Colonic mucosa (tissue), 4 donors: Measurements from ENCODE around the gene TMEM263. TPM values are rescaled to one million over a fixed set of nuclear protein-coding genes. Genes with fewer than 3 reads are reported as not detected.
"Not testable (repeated sequence)": the region's sequence is repeated elsewhere in the genome, so short reads cannot be mapped to it uniquely, and the experiment has no call there.

Experiments used
- DNase-seq: peaks from one replicate; pipeline ENCODE4 v3.0.0-alpha.2; 2020
- H3K27ac ChIP-seq: fragments of 200-600 bp; one replicate; pipeline ENCODE4 v1.8.0; 2021
- H3K27me3 ChIP-seq: fragments of 200-600 bp; one replicate; pipeline ENCODE4 v1.8.0; 2021
- H3K36me3 ChIP-seq: fragments of 200-600 bp; one replicate; pipeline ENCODE4 v1.8.0; 2021
- H3K4me1 ChIP-seq: fragments of 200-600 bp; one replicate; pipeline ENCODE4 v1.8.0; 2021; ENCODE audit warnings: mild to moderate bottlenecking
- H3K4me3 ChIP-seq: fragments of 200-600 bp; one replicate; pipeline ENCODE4 v1.8.0; 2021
- H3K9ac ChIP-seq, 2 donors: one replicate each; pipeline ENCODE4 v1.7.0; 2013; ENCODE audit warnings: control low read depth in 2 of 2, low read depth in 2 of 2, low read length in 2 of 2
- H3K9me3 ChIP-seq: fragments of 200-600 bp; one replicate; pipeline ENCODE4 v1.8.0; 2021
- intact Hi-C: fragments of 100-400 bp; cut with DNase I; formaldehyde crosslinking; loops from one replicate; pipeline ENCODE4 v1.14.1; 2022
- total RNA-seq, 2 donors: library from RNA; stranded (reverse); fragmentation: NEBNext Ultra II Directional in 1 of 2; extraction: Animal tissue kit (Norgen Biotek cat#: 25700) in 1 of 2; gene quantifications; one replicate each; pipeline ENCODE4 v1.2.1, GENCODE V29; 2021
- TF ChIP-seq, protein P1 (sequence below): fragments of 200-600 bp; IDR thresholded peaks from one replicate; pipeline ENCODE4 v1.8.0; 2022; ENCODE audit warnings: antibody characterized with exemption, mild to moderate bottlenecking
- donor health status: healthy.
- donor health status: DM: no; HTN: no; CAD: no.
- donor health status: DM: no; HTN: no; CAD: no.

The TMEM263 gene
- total RNA-seq, 2 donors from 2014 or later, result 29.6 to 41.9 TPM

DNA sequence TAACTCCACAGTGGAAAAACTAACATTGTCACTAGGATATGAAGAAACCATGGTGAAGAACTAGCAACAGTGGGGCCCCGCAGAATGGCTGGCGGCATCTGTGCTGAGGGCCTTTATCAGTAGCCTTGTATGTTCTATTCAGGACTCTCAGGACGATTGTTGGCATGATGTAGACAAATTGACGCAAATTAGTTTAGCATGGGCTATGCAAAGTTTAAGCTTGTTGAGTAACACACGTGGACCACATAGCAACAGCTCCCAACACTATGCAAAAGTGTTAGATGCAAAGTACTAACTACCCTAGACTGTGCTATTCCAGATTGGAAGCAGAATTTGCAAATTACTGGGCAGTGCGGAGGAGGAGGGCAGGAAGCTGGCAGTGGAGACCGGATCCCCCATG lies 38.2 kb upstream of the TMEM263 start:
- no peaks in the 10 kb centered on the region for H3K36me3 ChIP-seq
- DNase-seq, result no peak
- H3K27me3 ChIP-seq, result no peaks in the 10 kb centered on the region
- no peaks in the 10 kb centered on the region for H3K9me3 ChIP-seq
- TF ChIP-seq, protein P1, sequence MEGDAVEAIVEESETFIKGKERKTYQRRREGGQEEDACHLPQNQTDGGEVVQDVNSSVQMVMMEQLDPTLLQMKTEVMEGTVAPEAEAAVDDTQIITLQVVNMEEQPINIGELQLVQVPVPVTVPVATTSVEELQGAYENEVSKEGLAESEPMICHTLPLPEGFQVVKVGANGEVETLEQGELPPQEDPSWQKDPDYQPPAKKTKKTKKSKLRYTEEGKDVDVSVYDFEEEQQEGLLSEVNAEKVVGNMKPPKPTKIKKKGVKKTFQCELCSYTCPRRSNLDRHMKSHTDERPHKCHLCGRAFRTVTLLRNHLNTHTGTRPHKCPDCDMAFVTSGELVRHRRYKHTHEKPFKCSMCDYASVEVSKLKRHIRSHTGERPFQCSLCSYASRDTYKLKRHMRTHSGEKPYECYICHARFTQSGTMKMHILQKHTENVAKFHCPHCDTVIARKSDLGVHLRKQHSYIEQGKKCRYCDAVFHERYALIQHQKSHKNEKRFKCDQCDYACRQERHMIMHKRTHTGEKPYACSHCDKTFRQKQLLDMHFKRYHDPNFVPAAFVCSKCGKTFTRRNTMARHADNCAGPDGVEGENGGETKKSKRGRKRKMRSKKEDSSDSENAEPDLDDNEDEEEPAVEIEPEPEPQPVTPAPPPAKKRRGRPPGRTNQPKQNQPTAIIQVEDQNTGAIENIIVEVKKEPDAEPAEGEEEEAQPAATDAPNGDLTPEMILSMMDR, result no peak
- no peak overlapping the region for H3K4me3 ChIP-seq
- H3K9ac ChIP-seq, result no peak overlapping the region
- H3K4me1 ChIP-seq, result no peaks in the 10 kb centered on the region
- intact Hi-C loops, result loop anchor here (10.0 kb wide), 1 partner anchor 73 kb away; no protein-coding TSS in a partner anchor
- no peak overlapping the region for H3K27ac ChIP-seq

DNA sequence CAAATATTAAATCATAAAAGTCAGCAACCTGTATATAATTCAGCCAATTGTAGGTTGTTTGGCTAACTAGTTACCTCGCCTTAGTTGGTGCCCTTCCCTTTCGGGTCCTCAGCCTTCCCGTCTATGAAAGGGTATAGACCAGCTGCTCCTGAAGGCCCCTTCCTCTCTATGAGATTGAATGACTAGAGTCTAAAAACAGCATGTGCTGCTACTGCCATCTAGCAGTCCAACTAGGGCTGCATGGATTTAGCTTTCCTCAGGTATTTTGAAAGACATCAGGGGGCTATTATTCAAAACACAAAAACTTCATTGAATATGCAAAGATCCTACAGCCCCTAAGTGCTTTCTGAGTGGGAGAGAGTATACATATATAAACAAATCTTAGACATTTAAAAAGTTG lies 37.0 kb upstream of the TMEM263 start:
- Histone ChIP-seq H3K9ac (no peak overlapping the region), H3K36me3 (no peaks in the 10 kb centered on the region), H3K27me3 (no peaks in the 10 kb centered on the region), H3K4me1 (no peaks in the 10 kb centered on the region), H3K27ac (no peak overlapping the region), H3K4me3 (no peak overlapping the region), H3K9me3 (no peaks in the 10 kb centered on the region)
- TF ChIP-seq, protein P1, result peak; percentile 40
- no peak for DNase-seq
- intact Hi-C loops, result loop anchor here (2.0 to 10.0 kb wide), 2 partner anchors 74 to 530 kb away; no protein-coding TSS in a partner anchor

DNA sequence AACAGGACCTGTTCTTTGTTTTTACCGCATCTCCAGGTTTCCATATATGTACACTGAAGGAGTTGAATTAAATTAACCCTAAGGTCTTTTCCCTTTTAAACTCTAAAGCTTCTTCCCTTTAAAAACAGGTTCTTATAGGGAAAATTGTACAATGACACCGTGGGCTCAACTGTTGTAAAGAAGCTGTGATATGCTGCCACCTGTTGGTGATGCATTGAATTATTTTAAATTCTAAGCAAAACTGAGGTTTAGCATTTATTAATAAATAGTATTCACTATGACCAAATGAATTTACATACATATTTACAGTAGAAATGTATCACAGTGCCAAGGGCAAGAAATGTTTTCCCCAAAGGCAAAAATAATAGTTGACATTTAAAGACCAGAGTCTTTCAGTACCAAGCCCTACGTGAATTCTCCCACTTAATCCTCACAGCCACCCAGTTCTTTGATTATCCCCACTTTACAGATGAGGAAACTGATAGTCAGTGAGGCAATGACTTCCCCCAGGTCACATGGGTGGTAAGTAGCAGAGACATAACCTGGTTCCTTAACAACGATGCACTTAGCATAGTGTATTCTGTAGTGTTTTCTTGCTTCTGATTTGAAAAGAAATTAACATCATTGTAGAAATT lies 35.7 kb upstream of the TMEM263 start:
- intact Hi-C loops, result loop anchor here (2.0 to 10.0 kb wide), 3 partner anchors 75 to 531 kb away; no protein-coding TSS in a partner anchor
- DNase-seq, result no peak

DNA sequence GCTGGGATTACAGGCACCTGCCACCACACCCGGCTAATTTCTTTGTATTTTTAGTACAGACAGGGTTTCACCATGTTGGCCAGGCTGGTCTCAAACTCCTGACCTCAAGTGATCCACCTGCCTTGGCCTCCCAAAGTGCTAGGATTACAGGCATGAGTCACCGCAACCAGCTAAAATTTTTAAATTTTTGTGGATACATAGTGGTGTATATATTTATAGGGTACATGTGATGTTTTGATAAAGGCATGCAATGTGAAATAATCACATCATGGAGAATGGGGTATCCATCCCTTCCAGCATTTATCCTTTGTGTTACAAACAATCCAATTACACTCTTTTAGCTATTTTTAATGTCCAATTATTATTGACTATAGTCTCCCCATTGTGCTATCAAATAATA lies 33.7 kb upstream of the TMEM263 start:
- H3K4me3 ChIP-seq, DNase-seq, H3K9me3 ChIP-seq, H3K27ac ChIP-seq, H3K4me1 ChIP-seq, H3K36me3 ChIP-seq, H3K9ac ChIP-seq, H3K27me3 ChIP-seq: not testable (repeated sequence)
- intact Hi-C loops, result loop anchor here (5.0 kb wide), 1 partner anchor 240 kb away; no protein-coding TSS in a partner anchor

More for the DNA sequence above, 35.7 kb upstream of the TMEM263 start:
- Histone ChIP-seq H3K4me3 (no peak overlapping the region), H3K4me1 (no peaks in the 10 kb centered on the region), H3K27me3 (no peaks in the 10 kb centered on the region), H3K9me3 (no peaks in the 10 kb centered on the region), H3K27ac (no peak overlapping the region), H3K36me3 (no peaks in the 10 kb centered on the region), H3K9ac (no peak overlapping the region)
- TF ChIP-seq, protein P1, result peak; percentile 73

DNA sequence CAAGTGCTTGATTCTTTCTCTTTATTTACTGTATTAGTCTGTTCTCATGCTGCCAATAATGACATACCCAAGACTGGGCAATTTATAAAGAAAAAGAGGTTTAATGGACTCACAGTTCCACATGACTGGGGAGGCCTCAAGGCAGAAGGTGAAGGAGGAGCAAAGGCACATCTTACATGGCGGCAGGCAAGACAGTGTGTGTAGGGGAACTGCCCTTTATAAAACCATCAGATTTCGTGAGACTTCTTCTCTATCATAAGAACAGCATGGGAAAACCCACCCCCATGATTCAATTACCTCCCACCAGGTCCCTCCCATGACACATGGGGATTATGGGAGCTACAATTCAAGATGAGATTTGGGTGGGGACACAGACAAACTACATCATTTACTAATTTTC lies 32.1 kb upstream of the TMEM263 start:
- not testable (repeated sequence) for H3K9ac ChIP-seq, H3K27ac ChIP-seq, H3K4me1 ChIP-seq, H3K9me3 ChIP-seq, H3K36me3 ChIP-seq, DNase-seq, H3K27me3 ChIP-seq, H3K4me3 ChIP-seq
- intact Hi-C loops, result loop anchor here (5.0 kb wide), 1 partner anchor 241 kb away; no protein-coding TSS in a partner anchor

DNA sequence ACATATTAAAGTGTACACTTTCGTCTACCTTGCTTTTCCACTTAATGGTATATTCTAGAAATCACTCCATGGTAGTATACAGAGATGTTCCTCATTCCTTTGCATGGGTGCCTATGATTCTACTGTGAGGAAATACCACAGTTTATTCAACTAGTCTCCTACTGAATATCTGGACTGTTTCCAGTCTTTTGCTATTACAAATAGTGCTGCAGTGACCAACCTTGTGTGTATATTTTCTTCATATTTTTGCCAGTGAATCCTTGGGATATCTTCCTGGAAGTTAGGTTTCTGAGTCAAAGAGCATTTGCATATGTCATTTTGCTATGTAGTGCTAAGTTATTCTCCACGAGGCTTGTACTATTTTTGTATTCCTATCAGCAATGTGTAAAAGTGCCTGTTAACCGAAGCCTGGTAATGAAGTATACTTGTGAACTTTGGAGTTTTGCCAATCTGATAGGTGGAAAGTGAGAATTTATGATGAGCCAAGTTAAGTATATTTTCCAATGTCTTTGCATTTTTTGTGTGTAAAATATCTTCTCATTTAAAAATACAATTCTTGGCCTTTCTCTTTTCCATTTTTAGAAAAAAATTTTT lies 31.3 kb upstream of the TMEM263 start:
- Histone ChIP-seq H3K27me3 (no peaks in the 10 kb centered on the region), H3K27ac (no peak overlapping the region), H3K4me1 (no peaks in the 10 kb centered on the region), H3K9me3 (no peaks in the 10 kb centered on the region), H3K36me3 (no peaks in the 10 kb centered on the region), H3K9ac (no peak overlapping the region), H3K4me3 (no peak overlapping the region)
- intact Hi-C loops, result loop anchor here (5.0 kb wide), 1 partner anchor 242 kb away; no protein-coding TSS in a partner anchor
- no peak for DNase-seq
- TF ChIP-seq, protein P1, result no peak
